GM12878 (cell line): ENCODE data around the gene ERICH2. TPM values are rescaled to one million over a fixed set of nuclear protein-coding genes. Genes with fewer than 3 reads are reported as not detected.

Experiments
- ATAC-seq: fragments of 200-7000 bp; cut with Tn5 transposase; 3 replicates; pipeline ENCODE4 v1.9.1; 2020; ENCODE audit warnings: mild to moderate bottlenecking, moderate library complexity
- BruUV-seq: library from RNA; stranded (reverse); fragments of 400-500 nt; replicated peaks from 2 replicates; lab custom pipeline; 2021; lab: Mats Ljungman, UMichigan
- CTCF ChIA-PET: fragments of 300-600 bp; sonication (Branson Sonifier 250); formaldehyde crosslinking; extraction: SDS; loops from one replicate; lab custom pipeline; 2021; ENCODE audit warnings: inconsistent platforms; lab: Yijun Ruan, JAX
- POLR2A ChIA-PET: fragments of 350-600 bp; formaldehyde crosslinking; extraction: SDS; loops from one replicate; lab custom pipeline; 2021; ENCODE audit warnings: inconsistent platforms; lab: Charles Lee
- RAD21 ChIA-PET: fragments of 300-600 bp; sonication (Branson Sonifier 250); formaldehyde crosslinking; loops from one replicate; lab custom pipeline; 2023; ENCODE audit warnings: antibody characterized with exemption; ENCODE audit not compliant: unreplicated experiment; lab: Charles Lee
- SMC1A ChIA-PET: fragments of 300-600 bp; sonication (Branson Sonifier 250); formaldehyde crosslinking; loops from one replicate; lab custom pipeline; 2023; ENCODE audit not compliant: unreplicated experiment, uncharacterized antibody; lab: Charles Lee
- DNase-seq: peaks from one replicate; pipeline ENCODE4 v3.0.0-alpha.2; 2011; ENCODE audit warnings: low read depth, low spot score
- FAIRE-seq: peaks from 3 replicates; lab custom pipeline; 2011; peaks lifted over from hg19 to GRCh38; lab: Jason Lieb, UNC
- H2AFZ ChIP-seq: 2 replicates; pipeline ENCODE4 v1.6.0; 2011; ENCODE audit warnings: low read depth, low read length, control low read depth; ENCODE audit not compliant: control insufficient read depth
- H3K27ac ChIP-seq: 2 replicates; pipeline ENCODE4 v1.5.1; 2011; ENCODE audit warnings: control low read depth; ENCODE audit not compliant: control insufficient read depth, insufficient read depth
- H3K27me3 ChIP-seq, 2 experiments: replicated peaks in 1 of 2; 2 replicates each; pipeline versions ENCODE4 v1.6.0 to v1.6.1; 2011; ENCODE audit warnings: low read length in 1 of 2; ENCODE audit not compliant: control insufficient read depth in 2 of 2, insufficient read depth in 2 of 2
- H3K36me3 ChIP-seq, 2 experiments: 2 replicates each; pipeline ENCODE4 v1.5.1; 2011; ENCODE audit warnings: low read length in 1 of 2; ENCODE audit not compliant: control insufficient read depth in 2 of 2, insufficient read depth in 2 of 2
- H3K4me1 ChIP-seq: 2 replicates; pipeline ENCODE4 v1.6.1; 2011; ENCODE audit warnings: mild to moderate bottlenecking, low read length, moderate library complexity, mixed read lengths; ENCODE audit not compliant: control insufficient read depth, insufficient read depth
- H3K4me2 ChIP-seq: 2 replicates; pipeline ENCODE4 v1.6.0; 2011; ENCODE audit warnings: control low read depth; ENCODE audit not compliant: control insufficient read depth, insufficient read depth
- H3K4me3 ChIP-seq: fragments of 200-600 bp; sonication (generic); 2 replicates; pipeline ENCODE4 v1.5.1; 2016
- H3K79me2 ChIP-seq: 2 replicates; pipeline ENCODE4 v1.6.0; 2011; ENCODE audit warnings: low read length; ENCODE audit not compliant: control insufficient read depth, insufficient read depth
- H3K9ac ChIP-seq: 2 replicates; pipeline ENCODE4 v1.8.0; 2011; ENCODE audit warnings: low read length, control low read depth, mixed read lengths; ENCODE audit not compliant: control insufficient read depth, insufficient read depth
- H3K9me3 ChIP-seq: replicated peaks from 3 replicates; pipeline ENCODE4 v1.5.1; 2011; ENCODE audit warnings: mild to moderate bottlenecking, low read length; ENCODE audit not compliant: control insufficient read depth, insufficient read depth
- H4K20me1 ChIP-seq: 2 replicates; pipeline ENCODE4 v1.6.0; 2011; ENCODE audit not compliant: control insufficient read depth, insufficient read depth
- CREM ChIP-seq: IDR thresholded peaks from 2 replicates; pipeline ENCODE4 v1.6.1; 2014; ENCODE audit warnings: antibody characterized with exemption, low read depth
- KDM1A ChIP-seq: fragments of 200-600 bp; sonication (generic); IDR thresholded peaks from 2 replicates; pipeline ENCODE4 v1.6.1; 2016; ENCODE audit warnings: borderline replicate concordance
- RELA ChIP-seq: fragments of 450-650 bp; IDR thresholded peaks from 2 replicates; pipeline ENCODE4 v1.8.0; 2014; ENCODE audit warnings: borderline replicate concordance; ENCODE audit not compliant: partially characterized antibody
- SIN3A ChIP-seq: IDR thresholded peaks from 2 replicates; pipeline ENCODE4 v1.6.1; 2012; ENCODE audit warnings: low read depth, low read length, improper control_type of control experiment
- WGBS: methylation state at CpG from one replicate; pipeline ENCODE4 v1.1.6; 2016; ENCODE audit warnings: low lambda C conversion rate; ENCODE audit not compliant: insufficient replicate concordance, insufficient coverage; ENCODE audit errors: missing lambda C conversion rate; 5-methylcytosine and 5-hydroxymethylcytosine counted together
- in situ Hi-C: fragments of 300-500 bp; cut with MboI; formaldehyde crosslinking; loops from 9 replicates; pipeline ENCODE4 v1.14.3; 2018; ENCODE audit warnings: mixed read lengths
- intact Hi-C: fragments of 100-400 bp; cut with micrococcal nuclease; formaldehyde crosslinking; loops from one replicate; pipeline ENCODE4 v1.14.2; 2022; ENCODE audit not compliant: unreplicated experiment
- polyA plus RNA-seq, 11 experiments: library from polyadenylated mRNA; depleted of rRNA in 4 of 11; unstranded in 6 of 11; stranded (reverse) in 5 of 11; fragments of >200 nt; fragmentation: Nextera tagmentation in 4 of 11; fragmentation: Illumina TruSeq in 1 of 11; extraction: Ambion mirVana in 4 of 11; extraction: Trizol in 1 of 11; gene quantifications; 1 replicate in 1 of 11; 2 replicates in 10 of 11; pipeline versions ENCODE4 v1.2.1 to v1.2.3, GENCODE V29; 2011 to 2016; ENCODE audit warnings: inconsistent platforms in 2 of 11, missing spikeins in 2 of 11, low read depth in 1 of 11
- total RNA-seq, 4 experiments: library from RNA; depleted of rRNA in 3 of 4; stranded (reverse); fragments of >200 nt in 3 of 4; fragmentation: Illumina TruSeq in 1 of 4; extraction: Trizol in 1 of 4; gene quantifications; 2 replicates each; pipeline versions ENCODE4 v1.2.1 to v1.2.3, GENCODE V29; 2013 to 2021
- TF ChIP-seq, protein P1 (sequence below): fragments of 450-650 bp; IDR thresholded peaks from 2 replicates; pipeline ENCODE4 v1.6.1; 2017; ENCODE audit warnings: mild to moderate bottlenecking
- TF ChIP-seq, protein P2 (sequence below): fragments of 450-650 bp; IDR thresholded peaks from 2 replicates; pipeline ENCODE4 v1.6.1; 2017; ENCODE audit warnings: borderline replicate concordance

Gene ERICH2
- total and polyA plus RNA-seq, 10 of the 15 experiments (the other 5 are each of a cell fraction or from before 2014, with no cell fraction given): not detected

DNA sequence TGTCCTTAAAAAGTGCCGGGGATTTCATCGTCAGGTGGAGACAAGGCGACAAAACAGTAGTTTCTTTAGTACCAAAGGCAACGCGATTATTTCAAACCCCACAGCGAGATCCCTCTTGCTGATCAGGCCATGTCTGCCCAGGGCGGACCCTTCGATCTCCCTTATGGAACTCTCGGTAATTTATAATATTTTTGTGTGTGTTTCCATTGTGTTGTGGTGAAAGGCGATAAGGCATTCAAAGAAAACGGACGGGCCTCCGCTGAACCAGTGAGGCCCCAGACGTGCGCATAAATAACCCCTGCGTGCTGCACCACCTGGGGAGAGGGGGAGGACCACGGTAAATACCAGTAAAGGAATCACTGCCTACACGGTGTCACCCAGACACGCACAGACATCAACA lies 45.1 kb downstream of the ERICH2 start:
- CTCF ChIA-PET: interaction anchor here (0.6 to 6.4 kb wide), 20 partner anchors 10 to 884 kb away, joined by 3 to 67 read pairs (median 5); no protein-coding TSS in a partner anchor
- Histone ChIP-seq H3K9ac (no peak overlapping the region), H3K27ac (no peak overlapping the region), H4K20me1 (0 out of 2 replicates have a peak, but pooled peaks cover 2% of the 10 kb centered on the region), H3K4me3 (peak overlapping the region; percentile 54; the same call in 1 of the 2 replicates), H3K9me3 (no peaks in the 10 kb centered on the region; the same call in 2 of the 3 replicates), H2AFZ (no peak overlapping the region), H3K4me1 (peaks cover 7% of the 10 kb centered on the region), H3K79me2 (no peaks in the 10 kb centered on the region), H3K4me2 (peak overlapping the region; percentile 50), H3K27me3 (peaks cover 5 to 31% of the 10 kb centered on the region in 2 experiments), H3K36me3 (no peaks in the 10 kb centered on the region)
- RAD21 ChIA-PET: interaction anchor here (0.6 to 5.7 kb wide), 9 partner anchors 135 to 880 kb away, joined by 3 to 36 read pairs (median 10); no protein-coding TSS in a partner anchor
- DNase-seq: no peak
- ATAC-seq: no peak
- WGBS: 27% methylated on average over 19 of the region's 19 CpGs
- BruUV-seq: no TSS peak
- intact Hi-C loops (loop anchor here (1.0 to 10.0 kb wide), 6 partner anchors 331 to 883 kb away; no protein-coding TSS in a partner anchor), in situ Hi-C loops (loop anchor here (5.0 kb wide), 1 partner anchor 883 kb away; no protein-coding TSS in a partner anchor)
- SMC1A ChIA-PET: interaction anchor here (1.0 to 8.5 kb wide), 6 partner anchors 417 to 575 kb away, joined by 3 to 53 read pairs (median 4); no protein-coding TSS in a partner anchor
- no peak for FAIRE-seq
- TF ChIP-seq, protein P1, sequence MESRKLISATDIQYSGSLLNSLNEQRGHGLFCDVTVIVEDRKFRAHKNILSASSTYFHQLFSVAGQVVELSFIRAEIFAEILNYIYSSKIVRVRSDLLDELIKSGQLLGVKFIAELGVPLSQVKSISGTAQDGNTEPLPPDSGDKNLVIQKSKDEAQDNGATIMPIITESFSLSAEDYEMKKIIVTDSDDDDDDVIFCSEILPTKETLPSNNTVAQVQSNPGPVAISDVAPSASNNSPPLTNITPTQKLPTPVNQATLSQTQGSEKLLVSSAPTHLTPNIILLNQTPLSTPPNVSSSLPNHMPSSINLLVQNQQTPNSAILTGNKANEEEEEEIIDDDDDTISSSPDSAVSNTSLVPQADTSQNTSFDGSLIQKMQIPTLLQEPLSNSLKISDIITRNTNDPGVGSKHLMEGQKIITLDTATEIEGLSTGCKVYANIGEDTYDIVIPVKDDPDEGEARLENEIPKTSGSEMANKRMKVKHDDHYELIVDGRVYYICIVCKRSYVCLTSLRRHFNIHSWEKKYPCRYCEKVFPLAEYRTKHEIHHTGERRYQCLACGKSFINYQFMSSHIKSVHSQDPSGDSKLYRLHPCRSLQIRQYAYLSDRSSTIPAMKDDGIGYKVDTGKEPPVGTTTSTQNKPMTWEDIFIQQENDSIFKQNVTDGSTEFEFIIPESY: no peak
- TF ChIP-seq RELA (no peak), CREM (no peak), KDM1A (no peak), SIN3A (no peak)
- TF ChIP-seq, protein P2, sequence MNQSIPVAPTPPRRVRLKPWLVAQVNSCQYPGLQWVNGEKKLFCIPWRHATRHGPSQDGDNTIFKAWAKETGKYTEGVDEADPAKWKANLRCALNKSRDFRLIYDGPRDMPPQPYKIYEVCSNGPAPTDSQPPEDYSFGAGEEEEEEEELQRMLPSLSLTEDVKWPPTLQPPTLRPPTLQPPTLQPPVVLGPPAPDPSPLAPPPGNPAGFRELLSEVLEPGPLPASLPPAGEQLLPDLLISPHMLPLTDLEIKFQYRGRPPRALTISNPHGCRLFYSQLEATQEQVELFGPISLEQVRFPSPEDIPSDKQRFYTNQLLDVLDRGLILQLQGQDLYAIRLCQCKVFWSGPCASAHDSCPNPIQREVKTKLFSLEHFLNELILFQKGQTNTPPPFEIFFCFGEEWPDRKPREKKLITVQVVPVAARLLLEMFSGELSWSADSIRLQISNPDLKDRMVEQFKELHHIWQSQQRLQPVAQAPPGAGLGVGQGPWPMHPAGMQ: no peak
- POLR2A ChIA-PET: no interaction called here
